Lower lobe of right lung (tissue), 2 donors: ENCODE results near the gene SEC22A. TPM values are rescaled to one million over a fixed set of nuclear protein-coding genes. Genes with fewer than 3 reads are reported as not detected.

ENCODE experiments used
- ATAC-seq, 2 donors: fragments of 200-7000 bp; cut with Tn5 transposase; one replicate each; pipeline ENCODE4 v1.9.1; 2020 to 2022; ENCODE audit warnings: mild to moderate bottlenecking in 2 of 2, moderate library complexity in 2 of 2
- DNase-seq: peaks from one replicate; pipeline ENCODE4 v3.0.0-alpha.2; 2020
- H3K27ac ChIP-seq: fragments of 200-600 bp; one replicate; pipeline ENCODE4 v1.8.0; 2022
- H3K27me3 ChIP-seq: fragments of 200-600 bp; one replicate; pipeline ENCODE4 v1.8.0; 2022; ENCODE audit warnings: low read depth
- H3K36me3 ChIP-seq: fragments of 200-600 bp; one replicate; pipeline ENCODE4 v1.8.0; 2022; ENCODE audit warnings: mild to moderate bottlenecking
- H3K4me1 ChIP-seq: fragments of 200-600 bp; one replicate; pipeline ENCODE4 v1.8.0; 2022
- H3K4me3 ChIP-seq: fragments of 200-600 bp; one replicate; pipeline ENCODE4 v1.8.0; 2022; ENCODE audit warnings: mild to moderate bottlenecking
- H3K9me3 ChIP-seq: fragments of 200-600 bp; one replicate; pipeline ENCODE4 v1.8.0; 2022
- CTCF ChIP-seq: fragments of 200-600 bp; IDR thresholded peaks from one replicate; pipeline ENCODE4 v1.8.0; 2022; ENCODE audit warnings: antibody characterized with exemption, mild to moderate bottlenecking
- intact Hi-C: fragments of 100-400 bp; cut with DNase I; formaldehyde crosslinking; loops from one replicate; pipeline ENCODE4 v1.11.0; 2022
- total RNA-seq: library from RNA; stranded (reverse); fragmentation: NEBNext Ultra II Directional; extraction: Animal tissue kit (Norgen Biotek cat#: 25700); gene quantifications from one replicate; pipeline ENCODE4 v1.2.1, GENCODE V29; 2021
- donor health status: DM: no; HTN: yes; CAD: no; lungs with severe emphysema.

The SEC22A gene
- total RNA-seq, 1 donor from 2014 or later = 15.5 TPM

GRCh38 chr3:123167686-123168085 is 34.1 kb upstream of the SEC22A start:
- Histone ChIP-seq H3K4me1 (no peaks in the 10 kb centered on the region), H3K27me3 (no peaks in the 10 kb centered on the region), H3K4me3 (no peak overlapping the region), H3K9me3 (peaks cover 4% of the 10 kb centered on the region), H3K36me3 (peaks cover 27% of the 10 kb centered on the region), H3K27ac (no peak overlapping the region)
- DNase-seq = no peak
- no peak for TF ChIP-seq CTCF
- no peak for ATAC-seq
- intact Hi-C loops = no loop called here

- H3K27ac ChIP-seq = no peak overlapping the region
- H3K4me1 ChIP-seq = no peaks in the 10 kb centered on the region
- intact Hi-C loops = no loop called here
- no peaks in the 10 kb centered on the region for H3K27me3 ChIP-seq
- ATAC-seq = no peak
- no peak overlapping the region for H3K4me3 ChIP-seq
- DNase-seq = no peak
- H3K36me3 ChIP-seq = peaks cover 23% of the 10 kb centered on the region
- peaks cover 4% of the 10 kb centered on the region for H3K9me3 ChIP-seq
- TF ChIP-seq CTCF = no peak
Observed at GRCh38 chr3:123168122-123168521, 33.6 kb upstream of the SEC22A start.

GRCh38 chr3:123168605-123169004 is 33.1 kb upstream of the SEC22A start:
- peaks cover 22% of the 10 kb centered on the region for H3K36me3 ChIP-seq
- H3K27ac ChIP-seq = no peak overlapping the region
- ATAC-seq = no peak
- H3K9me3 ChIP-seq = peaks cover 4% of the 10 kb centered on the region
- no peak for DNase-seq
- no peaks in the 10 kb centered on the region for H3K4me1 ChIP-seq
- no peaks in the 10 kb centered on the region for H3K27me3 ChIP-seq
- no peak overlapping the region for H3K4me3 ChIP-seq
- intact Hi-C loops = no loop called here
- TF ChIP-seq CTCF = no peak

DNA sequence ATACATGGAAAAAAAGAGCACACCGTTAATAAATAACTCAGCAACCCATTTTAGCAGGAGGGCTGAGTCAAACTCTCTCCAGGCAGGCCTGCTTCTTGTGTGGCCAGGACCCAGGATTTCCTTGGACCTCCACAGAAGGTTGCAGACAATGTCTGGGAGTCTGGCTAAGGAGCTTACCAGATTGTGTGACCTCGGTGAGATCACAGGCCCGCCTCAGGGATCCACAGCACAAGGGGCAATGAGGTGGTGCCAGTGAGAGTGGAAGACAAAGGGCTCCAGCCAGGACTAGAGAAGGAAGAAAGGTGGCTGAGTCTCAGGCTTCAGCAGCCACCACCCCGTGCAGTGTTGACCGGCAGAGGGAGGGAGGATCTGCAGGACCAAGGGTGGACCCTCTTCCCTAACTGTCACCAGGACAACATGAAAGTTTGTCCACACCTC is 32.2 kb upstream of the SEC22A start:
- no peak for TF ChIP-seq CTCF
- intact Hi-C loops = no loop called here
- Histone ChIP-seq H3K4me3 (no peak overlapping the region), H3K9me3 (peaks cover 4% of the 10 kb centered on the region), H3K27ac (no peak overlapping the region), H3K27me3 (no peaks in the 10 kb centered on the region), H3K36me3 (peaks cover 15% of the 10 kb centered on the region), H3K4me1 (no peaks in the 10 kb centered on the region)
- ATAC-seq = no peak
- DNase-seq = no peak

- H3K27me3 ChIP-seq = no peaks in the 10 kb centered on the region
- H3K4me3 ChIP-seq = no peak overlapping the region
- ATAC-seq (no peak), DNase-seq (no peak)
- H3K27ac ChIP-seq = no peak overlapping the region
- intact Hi-C loops = no loop called here
- H3K4me1 ChIP-seq = no peaks in the 10 kb centered on the region
- H3K36me3 ChIP-seq = peaks cover 10% of the 10 kb centered on the region
- TF ChIP-seq CTCF = no peak
- H3K9me3 ChIP-seq = peaks cover 4% of the 10 kb centered on the region
Observed at GRCh38 chr3:123169930-123170329, 31.8 kb upstream of the SEC22A start.

GRCh38 chr3:123180791-123181190 is 21.0 kb upstream of the SEC22A start:
- Histone ChIP-seq H3K27me3 (no peaks in the 10 kb centered on the region), H3K4me1 (no peaks in the 10 kb centered on the region), H3K4me3 (no peak overlapping the region), H3K27ac (no peak overlapping the region), H3K9me3 (no peaks in the 10 kb centered on the region), H3K36me3 (no peaks in the 10 kb centered on the region)
- TF ChIP-seq CTCF = no peak
- intact Hi-C loops = no loop called here
- DNase-seq (no peak), ATAC-seq (no peak)
